Prostate gland (tissue), 2 donors: Measurements from ENCODE around the gene TMCC1.

Experiments used
- CTCF ChIP-seq, 4 experiments: fragments of 200-600 bp in 2 of 4; fragments of 450-650 bp in 2 of 4; sonication (generic) in 2 of 4; IDR thresholded peaks; 1 replicate in 3 of 4; 2 replicates in 1 of 4; pipeline ENCODE4 v1.5.1; 2016 to 2019; ENCODE audit warnings: antibody characterized with exemption in 4 of 4, mild to moderate bottlenecking in 2 of 4, moderate library complexity in 2 of 4
- POLR2AphosphoS5 ChIP-seq: sonication (generic); formaldehyde crosslinking; IDR thresholded peaks from one replicate; pipeline ENCODE4 v1.6.1; 2017; ENCODE audit warnings: antibody characterized with exemption

- TF ChIP-seq CTCF (IDR thresholded peaks at IDR 0.05), result no peak
- no peak for TF ChIP-seq POLR2AphosphoS5
Measured at GRCh38 chr3:129695230-129695629, 198.3 kb downstream of the TMCC1 start.
